Thymus (tissue), 11 donors: ENCODE data around the gene KDM2B. TPM values are rescaled to one million over a fixed set of nuclear protein-coding genes. Genes with fewer than 3 reads are reported as not detected.
A peak's percentile ranks its signal among the peaks of the same experiment; 100 is the strongest.

ENCODE experiments used
- DNase-seq, 9 donors: peaks; one replicate each; pipeline ENCODE4 v3.0.0-alpha.2; 2013; ENCODE audit warnings: low spot score in 9 of 9, low read depth in 6 of 9, missing footprints in 1 of 9
- H3K27ac ChIP-seq, 2 donors: one replicate each; pipeline ENCODE4 v1.5.1; 2013; ENCODE audit warnings: control low read depth in 1 of 2, low read depth in 1 of 2, low read length in 1 of 2, mild to moderate bottlenecking in 1 of 2, moderate library complexity in 1 of 2
- H3K27me3 ChIP-seq, 2 donors: one replicate each; pipeline ENCODE4 v1.5.1; 2013; ENCODE audit warnings: low read length in 1 of 2; ENCODE audit not compliant: control insufficient read depth in 2 of 2, insufficient read depth in 1 of 2
- H3K36me3 ChIP-seq, 2 donors: one replicate each; pipeline ENCODE4 v1.5.1; 2013; ENCODE audit warnings: low read length in 1 of 2, mild to moderate bottlenecking in 1 of 2, moderate library complexity in 1 of 2; ENCODE audit not compliant: control insufficient read depth in 2 of 2, insufficient read depth in 2 of 2
- H3K4me1 ChIP-seq, 2 donors: one replicate each; pipeline ENCODE4 v1.5.1; 2013; ENCODE audit warnings: low read length in 2 of 2; ENCODE audit not compliant: control insufficient read depth in 2 of 2, insufficient read depth in 2 of 2
- H3K4me3 ChIP-seq, 2 donors: one replicate each; pipeline ENCODE4 v1.5.1; 2013; ENCODE audit warnings: low read length in 2 of 2, control low read depth in 1 of 2, mild to moderate bottlenecking in 1 of 2
- H3K9me3 ChIP-seq, 2 donors: one replicate each; pipeline ENCODE4 v1.5.1; 2013; ENCODE audit warnings: low read length in 1 of 2, mild to moderate bottlenecking in 1 of 2; ENCODE audit not compliant: control insufficient read depth in 2 of 2, insufficient read depth in 1 of 2
- WGBS: extraction: QIAGEN DNeasy Blood & Tissue Kit; methylation state at CpG from one replicate; pipeline ENCODE4 v1.1.7; 2013; 5-methylcytosine and 5-hydroxymethylcytosine counted together
- polyA plus RNA-seq: library from polyadenylated mRNA; stranded (reverse); fragments of 200-250 nt; gene quantifications from one replicate; pipeline ENCODE4 v1.2.3, GENCODE V29; 2013
- total RNA-seq: library from RNA; stranded (reverse); fragments of 120-200 nt; gene quantifications from one replicate; pipeline ENCODE4 v1.2.4, GENCODE V29; 2013
- donor health status: healthy.

KDM2B gene
- total and polyA plus RNA-seq, 2 donors: 25.9 to 26.4 TPM

GRCh38 chr12:121405211-121405610 lies 175.6 kb downstream of the KDM2B start:
- H3K36me3 ChIP-seq: peaks cover 16 to 47% of the 10 kb centered on the region in 2 donors
- peak overlapping the region in 1 of 2 donors; percentile 26 for H3K27ac ChIP-seq
- H3K4me3 ChIP-seq: no peak overlapping the region
- peaks cover 4 to 6% of the 10 kb centered on the region in 2 donors for H3K4me1 ChIP-seq
- WGBS: 99% methylated on average over 2 of the region's 2 CpGs
- H3K9me3 ChIP-seq: no peaks in the 10 kb centered on the region
- H3K27me3 ChIP-seq: no peaks in the 10 kb centered on the region
- DNase-seq: no peak

GRCh38 chr12:121404734-121405133 lies 176.1 kb downstream of the KDM2B start:
- Histone ChIP-seq H3K27ac (no peak overlapping the region), H3K36me3 (peaks cover 16 to 47% of the 10 kb centered on the region in 2 donors)

GRCh38 chr12:121403721-121404120 lies 177.1 kb downstream of the KDM2B start:
- Histone ChIP-seq H3K4me3 (no peak overlapping the region), H3K27ac (no peak overlapping the region), H3K36me3 (peaks cover 14 to 46% of the 10 kb centered on the region in 2 donors), H3K27me3 (no peaks in the 10 kb centered on the region), H3K9me3 (no peaks in the 10 kb centered on the region), H3K4me1 (peaks cover 10 to 11% of the 10 kb centered on the region in 2 donors)
- WGBS: 98% methylated on average over 5 of the region's 5 CpGs
- DNase-seq: no peak

More at GRCh38 chr12:121404734-121405133, 176.1 kb downstream of the KDM2B start:
- H3K27me3 ChIP-seq: no peaks in the 10 kb centered on the region
- no peak overlapping the region for H3K4me3 ChIP-seq
- peak in 1 of 9 donors; percentile 33 for DNase-seq
- peaks cover 4 to 6% of the 10 kb centered on the region in 2 donors for H3K4me1 ChIP-seq
- no peaks in the 10 kb centered on the region for H3K9me3 ChIP-seq
- WGBS: 96% methylated on average over 1 of the region's 1 CpG

- peaks cover 5 to 22% of the 10 kb centered on the region in 2 donors for H3K36me3 ChIP-seq
- DNase-seq: peak in 8 of 9 donors; percentile 22 to 68 (median 37)
- 2% methylated on average over 48 of the region's 48 CpGs for whole genome bisulfite sequencing
- peaks cover 10 to 12% of the 10 kb centered on the region in 2 donors for H3K4me1 ChIP-seq
- peak overlapping the region; percentile 75 to 97 for H3K4me3 ChIP-seq
- H3K27ac ChIP-seq: peak overlapping the region; percentile 84 to 86
- no peaks in the 10 kb centered on the region for H3K9me3 ChIP-seq
- H3K27me3 ChIP-seq: no peaks in the 10 kb centered on the region
These were observed 180.3 kb downstream of the KDM2B start for GRCh38 chr12:121400332-121401139.

- under 1% methylated on average over 77 of the region's 77 CpGs for WGBS
- H3K27ac ChIP-seq: peak within 1 kb of the TSS; percentile 84 to 86
- H3K9me3 ChIP-seq: no peaks in the 10 kb centered on the region
- peaks cover 5 to 14% of the 10 kb centered on the region in 2 donors for H3K36me3 ChIP-seq
- peak; percentile 93 to 99 (median 99) for DNase-seq
- peak within 1 kb of the TSS; percentile 75 to 97 for H3K4me3 ChIP-seq
- peaks cover 10 to 12% of the 10 kb centered on the region in 2 donors for H3K4me1 ChIP-seq
- H3K27me3 ChIP-seq: no peaks in the 10 kb centered on the region
These were observed 181.2 kb downstream of the KDM2B start, which contains the start of gene RNF34 for GRCh38 chr12:121399391-121400331. Gene RNF34, plus strand, starts transcription at chr12:121400118. Its CDS starts 95 bp downstream, at chr12:121400213.

GRCh38 chr12:121398355-121398754 lies 182.5 kb downstream of the KDM2B start:
- DNase-seq: no peak
- Histone ChIP-seq H3K27ac (no peak overlapping the region), H3K27me3 (no peaks in the 10 kb centered on the region), H3K4me3 (no peak overlapping the region), H3K9me3 (no peaks in the 10 kb centered on the region), H3K4me1 (peaks cover 10 to 12% of the 10 kb centered on the region in 2 donors), H3K36me3 (peaks cover 0 to 1% of the 10 kb centered on the region in 2 donors)
- WGBS: 98% methylated on average over 5 of the region's 5 CpGs

- H3K4me3 ChIP-seq: no peak overlapping the region
- no peaks in the 10 kb centered on the region for H3K36me3 ChIP-seq
- H3K27me3 ChIP-seq: no peaks in the 10 kb centered on the region
- peaks cover 10 to 12% of the 10 kb centered on the region in 2 donors for H3K4me1 ChIP-seq
- DNase-seq: no peak
- no peak overlapping the region for H3K27ac ChIP-seq
- 96% methylated on average over 14 of the region's 14 CpGs for WGBS
- H3K9me3 ChIP-seq: no peaks in the 10 kb centered on the region
These were observed 183.3 kb downstream of the KDM2B start for GRCh38 chr12:121397521-121397920.

- WGBS: 98% methylated on average over 3 of the region's 3 CpGs
- no peak overlapping the region for H3K27ac ChIP-seq
- no peaks in the 10 kb centered on the region for H3K27me3 ChIP-seq
- H3K36me3 ChIP-seq: no peaks in the 10 kb centered on the region
- H3K4me1 ChIP-seq: no peaks in the 10 kb centered on the region
- no peak for DNase-seq
- no peaks in the 10 kb centered on the region for H3K9me3 ChIP-seq
- no peak overlapping the region for H3K4me3 ChIP-seq
These were observed 188.5 kb downstream of the KDM2B start for GRCh38 chr12:121392325-121392716.
